ENCODE measurements around the gene PBX2. TPM values are rescaled to one million over a fixed set of nuclear protein-coding genes. Genes with fewer than 3 reads are reported as not detected.
"Not testable (repeated sequence)": the region's sequence is repeated elsewhere in the genome, so short reads cannot be mapped to it uniquely, and the experiment has no call there.

PBX2 gene
- total RNA-seq, 4 donors from 2014 or later = 49.2 to 63.9 (median 55.8) TPM

DNA sequence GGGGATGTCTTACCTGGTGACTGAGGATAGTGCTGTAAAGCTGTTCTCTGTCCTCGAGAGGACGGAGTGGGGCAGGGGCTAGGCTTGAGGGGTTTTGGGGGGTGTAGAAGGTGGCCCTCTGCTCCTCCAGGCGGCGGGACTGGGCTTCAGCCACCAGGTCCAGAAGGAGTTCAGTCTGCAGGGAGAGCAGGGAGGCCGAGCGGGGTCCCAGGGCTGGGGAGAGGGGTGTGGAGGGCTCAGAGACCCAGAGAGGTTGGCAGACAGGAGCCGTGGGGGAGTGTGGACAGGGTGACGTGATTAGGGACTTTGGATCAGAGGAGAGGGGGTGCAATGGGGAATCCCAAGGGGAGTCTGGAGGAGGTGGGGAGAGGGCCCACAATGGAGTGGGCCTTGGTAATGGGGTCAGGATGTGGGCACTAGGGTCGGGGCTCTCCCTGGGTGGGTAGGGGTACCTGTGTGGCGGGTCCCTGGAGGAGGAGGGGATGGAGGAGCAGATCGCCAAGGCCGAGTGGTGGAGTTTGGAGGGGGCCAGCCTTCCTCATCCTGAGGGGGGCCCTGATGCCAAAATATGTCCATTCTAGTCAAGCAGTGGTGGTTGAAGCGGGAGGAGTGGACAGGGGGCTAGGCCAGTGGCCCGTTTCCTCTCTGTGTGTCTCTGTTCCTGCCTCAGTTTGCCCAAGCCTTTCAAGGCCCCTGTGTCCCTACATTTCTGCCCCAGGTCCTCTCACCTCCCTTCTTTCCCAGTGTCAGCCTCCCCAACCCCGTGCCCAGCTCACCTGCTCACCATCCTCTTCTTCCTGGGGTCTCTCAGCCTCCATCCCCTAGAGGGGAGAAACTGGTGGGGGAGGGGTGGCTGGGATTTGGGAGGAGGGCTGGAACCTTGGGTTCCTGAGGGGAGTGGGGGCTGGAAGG lies 1.9 kb upstream of the PBX2 start:
- TF ChIP-seq, protein P1, sequence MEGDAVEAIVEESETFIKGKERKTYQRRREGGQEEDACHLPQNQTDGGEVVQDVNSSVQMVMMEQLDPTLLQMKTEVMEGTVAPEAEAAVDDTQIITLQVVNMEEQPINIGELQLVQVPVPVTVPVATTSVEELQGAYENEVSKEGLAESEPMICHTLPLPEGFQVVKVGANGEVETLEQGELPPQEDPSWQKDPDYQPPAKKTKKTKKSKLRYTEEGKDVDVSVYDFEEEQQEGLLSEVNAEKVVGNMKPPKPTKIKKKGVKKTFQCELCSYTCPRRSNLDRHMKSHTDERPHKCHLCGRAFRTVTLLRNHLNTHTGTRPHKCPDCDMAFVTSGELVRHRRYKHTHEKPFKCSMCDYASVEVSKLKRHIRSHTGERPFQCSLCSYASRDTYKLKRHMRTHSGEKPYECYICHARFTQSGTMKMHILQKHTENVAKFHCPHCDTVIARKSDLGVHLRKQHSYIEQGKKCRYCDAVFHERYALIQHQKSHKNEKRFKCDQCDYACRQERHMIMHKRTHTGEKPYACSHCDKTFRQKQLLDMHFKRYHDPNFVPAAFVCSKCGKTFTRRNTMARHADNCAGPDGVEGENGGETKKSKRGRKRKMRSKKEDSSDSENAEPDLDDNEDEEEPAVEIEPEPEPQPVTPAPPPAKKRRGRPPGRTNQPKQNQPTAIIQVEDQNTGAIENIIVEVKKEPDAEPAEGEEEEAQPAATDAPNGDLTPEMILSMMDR (IDR thresholded peaks at IDR 0.05) = no peak
- no peak for TF ChIP-seq POLR2A (IDR thresholded peaks at IDR 0.05)
- no peak overlapping the region for H3K4me3 ChIP-seq (ENCODE audit: low read depth, poor library complexity, severe bottlenecking)

DNA sequence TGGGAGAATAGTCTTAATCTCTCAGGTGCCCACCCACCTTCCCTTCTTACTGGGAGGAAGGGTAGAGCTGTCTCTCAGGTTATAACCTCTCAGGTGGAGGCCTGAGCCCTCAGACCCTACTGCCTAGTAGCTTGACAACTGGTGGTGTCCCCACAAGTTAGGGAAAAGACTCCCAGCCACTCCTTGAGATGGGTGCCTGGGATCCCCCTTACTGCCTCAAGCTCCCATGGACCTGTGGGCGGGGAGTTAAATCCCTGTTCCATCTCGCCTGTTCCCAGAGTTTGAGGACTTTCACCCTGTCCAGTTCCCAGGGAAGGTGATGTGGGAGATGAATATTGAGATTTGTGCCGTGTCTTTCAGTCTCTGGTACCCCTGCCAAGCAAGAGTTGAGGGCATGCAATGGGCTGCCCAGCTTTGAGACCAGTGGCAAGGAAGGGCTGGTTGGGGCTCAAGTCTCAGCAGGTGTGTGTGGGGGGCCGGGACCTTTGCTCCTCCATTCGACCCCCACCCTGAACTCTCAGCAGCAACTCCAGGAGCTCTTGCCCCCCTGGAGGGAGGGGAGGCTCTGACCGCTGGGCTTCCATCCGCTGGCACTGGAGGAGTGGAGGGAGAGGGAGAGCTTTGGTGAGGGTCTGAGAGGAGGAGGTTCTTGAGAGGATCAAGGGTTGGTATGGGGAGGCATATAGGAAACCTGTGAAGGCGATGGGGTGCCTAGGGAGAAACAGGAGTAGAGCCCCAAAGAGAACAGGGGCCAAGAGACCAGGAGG lies 1.1 kb upstream of the PBX2 start:
- H3K4me3 ChIP-seq (ENCODE audit: low read depth, poor library complexity, severe bottlenecking) = no peak overlapping the region
- no peak for TF ChIP-seq POLR2A (IDR thresholded peaks at IDR 0.05)
- TF ChIP-seq, protein P1 (IDR thresholded peaks at IDR 0.05) = no peak
- WGBS, 2 donors = 70 to 81% methylated on average over 8 of the region's 8 CpGs
- intact Hi-C loops (cut with DNase I; ENCODE audit: low total_unique reads) = loop anchor here (10.0 kb wide), 1 partner anchor 66 kb away; the partner anchor contains the start of gene ATF6B
- no peak for DNase-seq (ENCODE audit: low spot score in 2 of 2)

More for the DNA sequence above, 1.9 kb upstream of the PBX2 start:
- WGBS, 2 donors = 68 to 71% methylated on average over 15 of the region's 15 CpGs
- DNase-seq (ENCODE audit: low spot score in 2 of 2) = no peak
- intact Hi-C loops (cut with DNase I; ENCODE audit: low total_unique reads) = loop anchor here (10.0 kb wide), 1 partner anchor 67 kb away; the partner anchor contains the start of gene ATF6B

DNA sequence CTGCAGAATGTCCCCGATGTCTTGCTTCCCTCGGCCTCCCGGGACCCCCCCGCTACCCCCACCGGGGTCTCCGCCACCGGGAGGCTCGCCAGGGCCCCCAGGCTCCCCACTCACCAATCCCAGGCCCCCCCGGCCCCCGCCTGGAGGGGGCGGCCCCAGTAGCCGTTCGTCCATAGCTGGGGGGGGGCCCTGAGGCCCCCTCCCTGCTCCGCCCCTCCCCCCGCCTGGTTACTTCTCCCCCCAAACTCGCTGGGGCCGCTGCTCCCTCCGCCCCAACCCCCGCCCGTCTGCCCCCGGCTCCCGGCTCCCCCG lies 304 bp downstream of the PBX2 start:
- intact Hi-C loops (cut with DNase I; ENCODE audit: low total_unique reads) = loop anchor here (10.0 kb wide), 1 partner anchor 65 kb away; the partner anchor contains the start of gene ATF6B
- WGBS, 2 donors = 0 to 12% methylated on average over 4 to 5 of the region's 23 CpGs
- TF ChIP-seq POLR2A (IDR thresholded peaks at IDR 0.05) = no peak
- TF ChIP-seq, protein P1 (IDR thresholded peaks at IDR 0.05) = no peak
- peak overlapping the region; percentile 53 for H3K4me3 ChIP-seq (ENCODE audit: low read depth, poor library complexity, severe bottlenecking)
- no peak for DNase-seq (ENCODE audit: low spot score in 2 of 2)

DNA sequence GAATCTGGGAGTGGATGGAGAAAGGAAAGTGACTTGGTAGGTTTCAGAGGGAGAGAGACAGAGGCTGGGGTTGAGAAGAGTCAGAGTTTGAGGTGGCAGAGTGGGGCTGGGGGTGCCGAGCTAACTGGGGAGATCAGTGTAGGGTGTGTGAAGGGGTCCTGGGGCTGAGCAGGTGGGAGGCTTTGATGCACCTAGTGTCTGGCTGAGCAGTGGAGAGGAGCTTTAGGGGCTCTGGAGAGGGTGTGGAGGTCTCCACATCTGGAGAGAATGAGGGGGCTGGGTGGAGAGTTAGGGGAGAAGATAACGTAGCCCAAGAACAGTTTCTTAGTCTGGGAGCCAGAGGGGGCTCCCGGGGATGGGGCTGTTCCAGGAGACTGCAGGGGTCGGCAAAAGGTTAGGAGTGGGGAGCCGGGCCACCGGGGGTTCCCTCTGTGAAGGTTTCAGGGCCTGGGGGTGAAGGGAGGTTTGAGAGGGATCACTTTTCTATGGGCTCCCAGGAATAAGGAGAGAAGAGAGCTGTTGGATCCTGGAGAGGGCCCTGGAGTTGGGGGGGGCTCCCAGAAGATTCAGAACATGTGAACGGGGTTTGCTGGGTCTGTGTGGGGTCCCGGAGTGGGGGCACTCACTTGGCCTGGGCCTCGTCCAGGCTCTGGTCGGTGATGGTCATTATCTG lies 797 bp downstream of the PBX2 start:
- TF ChIP-seq POLR2A (IDR thresholded peaks at IDR 0.05) = no peak
- TF ChIP-seq, protein P1 (IDR thresholded peaks at IDR 0.05) = no peak
- WGBS, 2 donors = 3 to 4% methylated on average over 10 of the region's 10 CpGs
- DNase-seq (ENCODE audit: low spot score in 2 of 2) = no peak
- intact Hi-C loops (cut with DNase I; ENCODE audit: low total_unique reads) = no loop called here
- H3K4me3 ChIP-seq (ENCODE audit: low read depth, poor library complexity, severe bottlenecking) = peak overlapping the region; percentile 53

DNA sequence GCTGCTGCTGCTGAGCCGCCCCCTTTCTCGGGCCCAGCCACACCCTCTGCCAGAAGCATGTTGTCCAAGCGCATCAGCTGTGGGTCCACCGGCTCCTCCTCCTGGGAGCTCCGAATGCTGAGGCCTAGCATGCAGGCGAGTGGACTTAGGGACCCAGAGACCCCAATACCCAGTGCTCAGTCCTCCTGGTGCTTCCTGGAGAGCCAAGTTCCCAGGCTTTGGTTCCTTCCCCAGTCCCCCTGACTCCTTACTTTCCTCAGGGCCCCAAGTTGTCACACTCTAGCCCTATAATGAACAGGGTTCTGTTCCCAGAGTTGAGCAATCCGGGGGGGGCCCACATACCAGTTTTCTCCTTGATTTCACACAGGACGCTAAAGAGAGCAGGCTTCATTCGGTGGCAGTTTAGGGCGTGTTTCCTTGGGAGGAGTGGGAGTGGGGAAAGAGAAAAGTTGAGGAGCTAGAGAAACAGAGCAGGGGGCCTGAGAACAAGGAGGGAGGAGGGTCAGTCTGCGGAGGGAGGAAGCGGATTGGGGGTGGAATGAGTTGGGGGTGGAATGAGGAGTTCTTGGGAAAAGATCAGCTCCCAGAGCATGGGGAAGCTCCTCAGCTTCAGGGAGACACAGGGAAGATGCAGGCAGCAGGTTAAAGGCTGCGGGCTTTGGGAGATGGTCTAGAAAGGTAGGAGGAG lies 1.5 kb downstream of the PBX2 start:
- no peak for TF ChIP-seq POLR2A (IDR thresholded peaks at IDR 0.05)
- TF ChIP-seq, protein P1 (IDR thresholded peaks at IDR 0.05) = no peak
- DNase-seq (ENCODE audit: low spot score in 2 of 2) = no peak
- WGBS, 2 donors = 9 to 10% methylated on average over 10 to 13 of the region's 13 CpGs
- peak overlapping the region; percentile 53 for H3K4me3 ChIP-seq (ENCODE audit: low read depth, poor library complexity, severe bottlenecking)
- intact Hi-C loops (cut with DNase I; ENCODE audit: low total_unique reads) = no loop called here

DNA sequence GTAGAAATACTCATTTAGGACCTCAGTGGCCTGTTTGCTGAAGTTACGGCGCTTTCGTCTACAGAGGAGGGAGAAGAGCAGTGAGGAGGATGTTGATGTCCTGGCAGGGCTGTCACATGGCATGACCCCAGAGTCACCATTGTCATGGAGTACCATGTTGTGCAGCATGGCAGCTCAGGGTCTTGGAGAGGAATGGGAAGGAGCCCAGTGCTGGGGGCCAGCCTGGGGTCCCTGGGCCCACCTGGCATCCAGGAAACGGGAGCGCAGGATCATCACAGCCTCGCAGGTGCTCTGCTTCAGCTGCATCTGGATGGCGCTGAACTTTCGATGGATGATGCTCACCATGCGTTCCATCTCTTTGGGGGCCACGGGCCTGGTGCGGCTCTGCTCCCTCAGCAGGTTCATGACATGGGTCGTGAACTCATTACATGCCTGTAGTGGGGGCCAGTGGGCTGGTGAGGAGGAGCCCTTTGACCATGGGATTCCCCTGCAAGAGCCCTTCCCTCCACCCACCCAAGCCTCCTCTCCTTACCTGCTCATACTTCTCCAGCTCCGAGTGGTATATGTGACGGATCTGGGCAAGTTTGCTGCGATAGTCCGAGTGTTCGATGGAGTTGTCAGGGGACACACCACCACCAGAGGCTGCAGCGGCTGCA lies 2.1 kb downstream of the PBX2 start:
- intact Hi-C loops (cut with DNase I; ENCODE audit: low total_unique reads); DNase-seq (ENCODE audit: low spot score in 2 of 2); H3K4me3 ChIP-seq (ENCODE audit: low read depth, poor library complexity, severe bottlenecking): not testable (repeated sequence)
- 72 to 94% methylated on average over 12 to 18 of the region's 18 CpGs for WGBS, 2 donors

Data from lower leg skin (tissue), 4 donors.